Neural cell (in vitro differentiated cells): ENCODE measurements around the gene OR7G1. TPM values are rescaled to one million over a fixed set of nuclear protein-coding genes. Genes with fewer than 3 reads are reported as not detected.

Experiments used
- H2AFZ ChIP-seq: fragments of 200-600, 300-800 bp; sonication (generic), shearing (Covaris generic); 2 replicates; pipeline ENCODE4 v1.6.0; 2014; ENCODE audit warnings: low read depth, mild to moderate bottlenecking, antibody characterized with exemption, low read length, moderate library complexity
- H3F3A ChIP-seq: fragments of 200-600 bp; shearing (Covaris generic); 2 replicates; pipeline ENCODE4 v1.6.1; 2016; ENCODE audit warnings: mild to moderate bottlenecking, moderate library complexity, mixed read lengths, antibody characterized with exemption, low read length; ENCODE audit not compliant: insufficient read depth, poor library complexity, severe bottlenecking
- H3K27ac ChIP-seq: fragments of 200-600, 300-800 bp; sonication (generic), shearing (Covaris generic); 2 replicates; pipeline ENCODE4 v1.5.1; 2014; ENCODE audit warnings: mild to moderate bottlenecking, low read length, moderate library complexity
- H3K27me3 ChIP-seq: fragments of 300-800, 200-600 bp; sonication (generic), shearing (Covaris generic); 2 replicates; pipeline ENCODE4 v1.6.0; 2014; ENCODE audit warnings: mild to moderate bottlenecking, low read depth, low read length, moderate library complexity; ENCODE audit not compliant: insufficient read depth
- H3K36me3 ChIP-seq: fragments of 300-800, 200-600 bp; sonication (generic), shearing (Covaris generic); 2 replicates; pipeline ENCODE4 v1.5.1; 2014; ENCODE audit warnings: mild to moderate bottlenecking, antibody characterized with exemption, low read length, moderate library complexity; ENCODE audit not compliant: insufficient read depth
- H3K4me2 ChIP-seq: fragments of 300-800, 200-600 bp; sonication (generic), shearing (Covaris generic); 2 replicates; pipeline ENCODE4 v1.6.0; 2014; ENCODE audit warnings: mild to moderate bottlenecking, low read length
- H3K4me3 ChIP-seq: fragments of 300-800, 200-600 bp; sonication (generic), shearing (Covaris generic); 2 replicates; pipeline ENCODE4 v1.5.1; 2014; ENCODE audit warnings: mild to moderate bottlenecking, low read length, moderate library complexity
- H3K79me2 ChIP-seq: fragments of 200-600 bp; shearing (Covaris generic); replicated peaks from 2 replicates; pipeline ENCODE4 v1.6.0; 2014; ENCODE audit warnings: mild to moderate bottlenecking, low read length, moderate library complexity; ENCODE audit not compliant: insufficient read depth
- H3K9ac ChIP-seq: fragments of 300-800, 200-600 bp; sonication (generic), shearing (Covaris generic); 2 replicates; pipeline ENCODE4 v1.6.1; 2016; ENCODE audit warnings: mild to moderate bottlenecking, low read length, mixed read lengths
- H3K9me2 ChIP-seq: fragments of 200-600 bp; shearing (Covaris generic); 2 replicates; pipeline ENCODE4 v1.6.1; 2016; ENCODE audit warnings: mild to moderate bottlenecking, low read length, mixed read lengths; ENCODE audit not compliant: insufficient read depth
- H3K9me3 ChIP-seq: fragments of 200-600, 300-800 bp; sonication (generic), shearing (Covaris generic); 2 replicates; pipeline ENCODE4 v1.6.1; 2016; ENCODE audit warnings: mild to moderate bottlenecking, mixed run types, low read length, moderate library complexity, mixed read lengths
- H4K20me1 ChIP-seq: fragments of 200-600 bp; shearing (Covaris generic); 2 replicates; pipeline ENCODE4 v1.6.1; 2016; ENCODE audit warnings: mild to moderate bottlenecking, mixed run types; ENCODE audit not compliant: insufficient read depth
- EP300 ChIP-seq: fragments of 450-650 bp; conservative IDR thresholded peaks from 2 replicates; pipeline ENCODE4 v1.6.1; 2014; ENCODE audit warnings: antibody characterized with exemption, mild to moderate bottlenecking, moderate library complexity; ENCODE audit not compliant: poor library complexity, severe bottlenecking
- EZH2 ChIP-seq: fragments of 200-600, 300-800 bp; shearing (Covaris generic), sonication (generic); IDR thresholded peaks from 2 replicates; pipeline ENCODE4 v1.6.1; 2014; ENCODE audit warnings: antibody characterized with exemption, low read length, borderline replicate concordance, mild to moderate bottlenecking; ENCODE audit not compliant: insufficient read depth, poor library complexity, severe bottlenecking
- MXI1 ChIP-seq: fragments of 450-650 bp; conservative IDR thresholded peaks from 2 replicates; pipeline ENCODE4 v1.6.1; 2014; ENCODE audit warnings: antibody characterized with exemption, mild to moderate bottlenecking; ENCODE audit not compliant: poor library complexity, severe bottlenecking
- POLR2AphosphoS5 ChIP-seq: IDR thresholded peaks from 2 replicates; pipeline ENCODE4 v1.6.1; 2012
- RAD21 ChIP-seq: fragments of 450-650 bp; conservative IDR thresholded peaks from 2 replicates; pipeline ENCODE4 v1.6.1; 2014; ENCODE audit warnings: antibody characterized with exemption, mild to moderate bottlenecking, moderate library complexity
- SMC3 ChIP-seq: fragments of 450-650 bp; conservative IDR thresholded peaks from 2 replicates; pipeline ENCODE4 v1.6.1; 2014; ENCODE audit warnings: antibody characterized with exemption, mild to moderate bottlenecking, moderate library complexity; ENCODE audit not compliant: poor library complexity
- TAF1 ChIP-seq: IDR thresholded peaks from 2 replicates; pipeline ENCODE4 v1.6.1; 2012; ENCODE audit warnings: low read depth
- polyA plus RNA-seq: library from polyadenylated mRNA; depleted of rRNA; stranded (reverse); fragments of >200 nt; gene quantifications from 2 replicates; pipeline ENCODE4 v1.2.3, GENCODE V29; 2014
- TF ChIP-seq, protein P1 (sequence below): fragments of 450-650 bp; IDR thresholded peaks from 2 replicates; pipeline ENCODE4 v1.5.1; 2014; ENCODE audit warnings: antibody characterized with exemption, mild to moderate bottlenecking, moderate library complexity; ENCODE audit not compliant: poor library complexity, severe bottlenecking
- TF ChIP-seq, protein P2 (sequence below): IDR thresholded peaks from 2 replicates; pipeline ENCODE4 v1.6.1; 2012; ENCODE audit warnings: borderline replicate concordance

The OR7G1 gene
- polyA plus RNA-seq, 1 donor from 2014 or later: not detected

DNA sequence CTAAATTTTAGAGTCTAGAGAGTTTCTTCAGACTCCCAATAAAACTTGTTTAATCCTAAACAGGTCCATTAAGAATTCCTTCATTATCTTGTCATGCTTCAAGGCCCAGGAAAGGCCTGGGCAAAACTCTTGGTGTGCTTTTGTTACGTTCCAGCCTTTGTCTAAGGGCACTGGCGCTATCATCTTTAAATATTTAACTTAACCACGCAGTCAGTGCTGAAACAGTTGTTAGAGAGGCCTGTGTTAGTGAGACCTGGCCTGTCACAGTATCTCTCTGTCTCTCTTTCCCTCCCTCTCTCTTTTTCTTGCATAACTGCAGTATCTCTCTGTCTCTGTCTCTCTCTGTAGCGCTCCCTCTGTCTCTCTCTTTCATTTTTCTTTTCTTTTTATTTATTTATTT, 36.9 kb downstream of the OR7G1 start:
- no peak for TF ChIP-seq TAF1
- Histone ChIP-seq H3K4me2 (no peak overlapping the region), H3K9ac (no peak overlapping the region), H3K9me2 (no peaks in the 10 kb centered on the region), H3K36me3 (no peaks in the 10 kb centered on the region), H3K79me2 (no peaks in the 10 kb centered on the region), H3K4me3 (no peak overlapping the region), H4K20me1 (no peaks in the 10 kb centered on the region), H3K27ac (no peak overlapping the region), H3F3A (no peaks in the 10 kb centered on the region), H2AFZ (no peak overlapping the region), H3K9me3 (no peaks in the 10 kb centered on the region), H3K27me3 (no peaks in the 10 kb centered on the region)

DNA sequence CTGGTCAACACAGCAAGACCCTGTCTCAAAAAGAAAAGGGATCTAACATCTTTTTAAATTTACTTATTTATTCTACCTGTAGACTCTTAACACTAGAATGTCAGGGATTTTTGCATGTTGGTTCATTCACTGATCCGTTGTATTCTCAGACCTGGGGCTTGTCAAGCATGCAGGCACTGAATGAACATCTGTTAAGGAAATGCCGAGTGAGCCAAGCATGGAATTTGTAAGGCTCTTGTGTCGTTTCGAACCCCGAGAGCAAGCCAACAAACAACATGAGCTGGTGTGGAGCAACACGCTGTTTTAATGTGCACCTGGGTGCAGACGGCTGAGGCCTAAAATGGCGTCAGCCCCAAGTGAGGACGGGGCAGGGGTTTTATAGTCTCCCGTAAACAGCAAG, 38.7 kb downstream of the OR7G1 start:
- H3K79me2 ChIP-seq: no peaks in the 10 kb centered on the region
- H2AFZ ChIP-seq: no peak overlapping the region

More for the DNA sequence above, 38.7 kb downstream of the OR7G1 start:
- H3K27me3 ChIP-seq: no peaks in the 10 kb centered on the region
- TF ChIP-seq POLR2AphosphoS5: no peak
- TF ChIP-seq, protein P1, sequence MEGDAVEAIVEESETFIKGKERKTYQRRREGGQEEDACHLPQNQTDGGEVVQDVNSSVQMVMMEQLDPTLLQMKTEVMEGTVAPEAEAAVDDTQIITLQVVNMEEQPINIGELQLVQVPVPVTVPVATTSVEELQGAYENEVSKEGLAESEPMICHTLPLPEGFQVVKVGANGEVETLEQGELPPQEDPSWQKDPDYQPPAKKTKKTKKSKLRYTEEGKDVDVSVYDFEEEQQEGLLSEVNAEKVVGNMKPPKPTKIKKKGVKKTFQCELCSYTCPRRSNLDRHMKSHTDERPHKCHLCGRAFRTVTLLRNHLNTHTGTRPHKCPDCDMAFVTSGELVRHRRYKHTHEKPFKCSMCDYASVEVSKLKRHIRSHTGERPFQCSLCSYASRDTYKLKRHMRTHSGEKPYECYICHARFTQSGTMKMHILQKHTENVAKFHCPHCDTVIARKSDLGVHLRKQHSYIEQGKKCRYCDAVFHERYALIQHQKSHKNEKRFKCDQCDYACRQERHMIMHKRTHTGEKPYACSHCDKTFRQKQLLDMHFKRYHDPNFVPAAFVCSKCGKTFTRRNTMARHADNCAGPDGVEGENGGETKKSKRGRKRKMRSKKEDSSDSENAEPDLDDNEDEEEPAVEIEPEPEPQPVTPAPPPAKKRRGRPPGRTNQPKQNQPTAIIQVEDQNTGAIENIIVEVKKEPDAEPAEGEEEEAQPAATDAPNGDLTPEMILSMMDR: no peak
- no peak for TF ChIP-seq MXI1
- TF ChIP-seq EP300: no peak
- no peak for TF ChIP-seq RAD21
- TF ChIP-seq, protein P2, sequence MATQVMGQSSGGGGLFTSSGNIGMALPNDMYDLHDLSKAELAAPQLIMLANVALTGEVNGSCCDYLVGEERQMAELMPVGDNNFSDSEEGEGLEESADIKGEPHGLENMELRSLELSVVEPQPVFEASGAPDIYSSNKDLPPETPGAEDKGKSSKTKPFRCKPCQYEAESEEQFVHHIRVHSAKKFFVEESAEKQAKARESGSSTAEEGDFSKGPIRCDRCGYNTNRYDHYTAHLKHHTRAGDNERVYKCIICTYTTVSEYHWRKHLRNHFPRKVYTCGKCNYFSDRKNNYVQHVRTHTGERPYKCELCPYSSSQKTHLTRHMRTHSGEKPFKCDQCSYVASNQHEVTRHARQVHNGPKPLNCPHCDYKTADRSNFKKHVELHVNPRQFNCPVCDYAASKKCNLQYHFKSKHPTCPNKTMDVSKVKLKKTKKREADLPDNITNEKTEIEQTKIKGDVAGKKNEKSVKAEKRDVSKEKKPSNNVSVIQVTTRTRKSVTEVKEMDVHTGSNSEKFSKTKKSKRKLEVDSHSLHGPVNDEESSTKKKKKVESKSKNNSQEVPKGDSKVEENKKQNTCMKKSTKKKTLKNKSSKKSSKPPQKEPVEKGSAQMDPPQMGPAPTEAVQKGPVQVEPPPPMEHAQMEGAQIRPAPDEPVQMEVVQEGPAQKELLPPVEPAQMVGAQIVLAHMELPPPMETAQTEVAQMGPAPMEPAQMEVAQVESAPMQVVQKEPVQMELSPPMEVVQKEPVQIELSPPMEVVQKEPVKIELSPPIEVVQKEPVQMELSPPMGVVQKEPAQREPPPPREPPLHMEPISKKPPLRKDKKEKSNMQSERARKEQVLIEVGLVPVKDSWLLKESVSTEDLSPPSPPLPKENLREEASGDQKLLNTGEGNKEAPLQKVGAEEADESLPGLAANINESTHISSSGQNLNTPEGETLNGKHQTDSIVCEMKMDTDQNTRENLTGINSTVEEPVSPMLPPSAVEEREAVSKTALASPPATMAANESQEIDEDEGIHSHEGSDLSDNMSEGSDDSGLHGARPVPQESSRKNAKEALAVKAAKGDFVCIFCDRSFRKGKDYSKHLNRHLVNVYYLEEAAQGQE: no peak
- TF ChIP-seq TAF1: no peak
- no peak for TF ChIP-seq EZH2
- TF ChIP-seq SMC3: no peak
- no peaks in the 10 kb centered on the region for H3K36me3 ChIP-seq
- H3K9me3 ChIP-seq: no peaks in the 10 kb centered on the region
- no peak overlapping the region for H3K9ac ChIP-seq
- H4K20me1 ChIP-seq: no peaks in the 10 kb centered on the region
- H3K9me2 ChIP-seq: no peaks in the 10 kb centered on the region
- no peak overlapping the region for H3K27ac ChIP-seq
- no peak overlapping the region for H3K4me3 ChIP-seq
- no peak overlapping the region for H3K4me2 ChIP-seq
- no peaks in the 10 kb centered on the region for H3F3A ChIP-seq
